ENCODE results near the gene ACSF2. TPM values are rescaled to one million over a fixed set of nuclear protein-coding genes. Genes with fewer than 3 reads are reported as not detected.

Gene ACSF2
- total RNA-seq, 1 donor, result 18.1 TPM

DNA sequence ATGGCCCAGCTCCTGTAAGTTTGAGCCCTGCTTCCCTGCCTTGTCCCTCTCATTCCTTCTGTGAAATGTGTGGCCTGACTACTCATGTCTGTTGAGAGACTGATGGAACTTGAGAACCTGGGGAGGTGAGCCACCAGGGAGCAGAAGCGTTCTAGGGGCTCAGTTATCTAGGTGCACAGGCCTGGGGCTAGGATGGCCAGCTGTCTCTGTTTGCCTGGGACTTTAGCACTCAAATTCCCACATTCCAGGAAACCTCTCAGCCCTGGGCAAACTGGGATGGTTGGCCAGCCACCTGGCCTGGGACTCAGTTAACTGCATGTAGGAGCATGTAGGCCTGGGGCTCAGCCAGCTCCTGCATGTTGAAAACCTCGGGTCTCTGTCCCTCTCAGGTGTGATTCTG lies 97.2 kb downstream of the ACSF2 start:
- DNase-seq (ENCODE audit: low read depth), result no peak
- TF ChIP-seq, protein P1, sequence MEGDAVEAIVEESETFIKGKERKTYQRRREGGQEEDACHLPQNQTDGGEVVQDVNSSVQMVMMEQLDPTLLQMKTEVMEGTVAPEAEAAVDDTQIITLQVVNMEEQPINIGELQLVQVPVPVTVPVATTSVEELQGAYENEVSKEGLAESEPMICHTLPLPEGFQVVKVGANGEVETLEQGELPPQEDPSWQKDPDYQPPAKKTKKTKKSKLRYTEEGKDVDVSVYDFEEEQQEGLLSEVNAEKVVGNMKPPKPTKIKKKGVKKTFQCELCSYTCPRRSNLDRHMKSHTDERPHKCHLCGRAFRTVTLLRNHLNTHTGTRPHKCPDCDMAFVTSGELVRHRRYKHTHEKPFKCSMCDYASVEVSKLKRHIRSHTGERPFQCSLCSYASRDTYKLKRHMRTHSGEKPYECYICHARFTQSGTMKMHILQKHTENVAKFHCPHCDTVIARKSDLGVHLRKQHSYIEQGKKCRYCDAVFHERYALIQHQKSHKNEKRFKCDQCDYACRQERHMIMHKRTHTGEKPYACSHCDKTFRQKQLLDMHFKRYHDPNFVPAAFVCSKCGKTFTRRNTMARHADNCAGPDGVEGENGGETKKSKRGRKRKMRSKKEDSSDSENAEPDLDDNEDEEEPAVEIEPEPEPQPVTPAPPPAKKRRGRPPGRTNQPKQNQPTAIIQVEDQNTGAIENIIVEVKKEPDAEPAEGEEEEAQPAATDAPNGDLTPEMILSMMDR (IDR thresholded peaks at IDR 0.05; ENCODE audit: insufficient read depth, low read depth, low read length), result no peak
- H3K4me3 ChIP-seq (ENCODE audit: low read depth, low read length), result no peak overlapping the region

Small RNA genes lying within 50 kb of the gene (small RNA-seq; reads per million reads assigned to genes)
- gene RF00019, result not detected

Other genes with a start within 250 kb of the ACSF2 start
- gene COL1A1, start 224.6 kb upstream of the ACSF2 start, total RNA-seq, result 2,749 and 5,894 TPM in 2 replicates
- under 0.01 TPM in 1 of 2 replicates, not detected in the other for gene TMEM92, start 151.8 kb upstream of the ACSF2 start, total RNA-seq
- 53.5 and 60.5 TPM in 2 replicates for gene XYLT2, start 80.1 kb upstream of the ACSF2 start, total RNA-seq
- gene MRPL27, start 53.0 kb upstream of the ACSF2 start, total RNA-seq, result 55.7 and 63.0 TPM in 2 replicates
- gene EME1, start 53.0 kb upstream of the ACSF2 start, total RNA-seq, result 4.5 and 4.7 TPM in 2 replicates
- 181 and 191 TPM in 2 replicates for gene LRRC59, start 28.7 kb upstream of the ACSF2 start, total RNA-seq
- gene CHAD, start 42.7 kb downstream of the ACSF2 start, total RNA-seq, result not detected in 2 replicates
- 16.8 and 25.4 TPM in 2 replicates for gene RSAD1, start 52.6 kb downstream of the ACSF2 start, total RNA-seq
- gene MYCBPAP, start 82.2 kb downstream of the ACSF2 start, total RNA-seq, result 0.64 and 0.86 TPM in 2 replicates
- under 0.01 TPM in 1 of 2 replicates, not detected in the other for gene EPN3, start 106.5 kb downstream of the ACSF2 start, total RNA-seq
- gene SPATA20, start 121.0 kb downstream of the ACSF2 start, total RNA-seq, result 102 and 109 TPM in 2 replicates
- gene CACNA1G, start 134.5 kb downstream of the ACSF2 start, total RNA-seq, result under 0.01 and 0.43 TPM in 2 replicates
- gene ABCC3, start 208.7 kb downstream of the ACSF2 start, total RNA-seq, result 14.5 and 39.3 TPM in 2 replicates

Measured in fibroblast of villous mesenchyme (primary cell).